GM19372 (cell line): ENCODE measurements around the gene KIAA1217.

ENCODE experiments used
- ATAC-seq: cut with Tn5 transposase; IDR thresholded peaks from one replicate; pipeline ENCODE4 v1.9.1; 2021; ENCODE audit warnings: mild to moderate bottlenecking, low read depth, moderate library complexity; ENCODE audit not compliant: unreplicated experiment

The KIAA1217 gene

DNA sequence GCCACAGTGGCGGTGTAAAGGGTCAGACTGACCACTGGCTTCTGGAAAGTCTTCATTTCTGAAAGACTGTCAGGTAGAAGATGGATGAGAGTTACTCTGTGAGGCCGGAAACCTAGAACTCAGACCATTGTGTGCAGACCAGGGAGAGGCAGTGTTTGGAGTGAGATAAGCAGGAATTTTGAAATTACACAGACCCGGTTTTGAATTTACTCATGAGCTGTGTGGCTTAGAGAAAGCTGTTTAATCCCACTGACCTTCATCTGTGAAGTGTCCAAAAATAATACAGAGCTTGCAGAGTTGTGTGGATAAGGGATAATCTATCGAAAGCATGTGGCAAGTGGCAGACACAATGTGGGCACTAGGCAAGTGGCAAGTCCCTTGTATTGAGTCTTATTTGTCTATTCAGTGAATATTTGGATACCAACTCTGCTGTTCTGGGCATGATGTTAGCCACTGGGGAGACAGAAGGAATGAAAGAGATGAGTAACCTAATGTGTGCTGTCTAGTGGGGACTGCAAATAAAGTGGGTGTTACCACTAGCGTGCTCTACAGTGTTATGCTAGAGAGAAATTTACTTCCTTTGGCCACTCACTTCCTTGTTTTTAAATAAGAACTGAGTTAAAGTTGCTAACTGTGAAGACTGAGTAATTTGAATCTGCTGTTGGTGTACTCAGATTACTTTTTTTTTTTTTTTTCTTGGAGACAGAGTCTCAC lies 69.4 kb downstream of the KIAA1217 start:
- ATAC-seq: no peak

DNA sequence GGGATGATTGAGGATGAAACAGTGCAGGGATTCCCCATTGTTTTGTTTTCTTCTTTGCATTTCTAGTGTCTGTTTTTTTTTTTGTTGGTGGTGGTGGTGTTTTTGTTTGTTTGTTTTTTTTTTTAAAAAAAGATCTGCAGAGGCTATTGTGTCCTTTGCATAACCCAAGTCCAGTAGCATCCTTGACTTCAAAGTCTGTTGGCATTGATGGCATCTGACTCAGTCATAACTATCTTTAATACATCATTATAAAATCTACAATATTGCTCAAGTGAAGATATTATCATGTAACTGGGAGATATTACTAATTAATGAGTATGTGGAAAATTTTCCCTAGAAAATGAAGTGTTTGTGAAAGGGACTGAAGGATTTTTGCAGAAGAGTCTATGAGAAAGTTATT lies 70.2 kb downstream of the KIAA1217 start:
- no peak for ATAC-seq

DNA sequence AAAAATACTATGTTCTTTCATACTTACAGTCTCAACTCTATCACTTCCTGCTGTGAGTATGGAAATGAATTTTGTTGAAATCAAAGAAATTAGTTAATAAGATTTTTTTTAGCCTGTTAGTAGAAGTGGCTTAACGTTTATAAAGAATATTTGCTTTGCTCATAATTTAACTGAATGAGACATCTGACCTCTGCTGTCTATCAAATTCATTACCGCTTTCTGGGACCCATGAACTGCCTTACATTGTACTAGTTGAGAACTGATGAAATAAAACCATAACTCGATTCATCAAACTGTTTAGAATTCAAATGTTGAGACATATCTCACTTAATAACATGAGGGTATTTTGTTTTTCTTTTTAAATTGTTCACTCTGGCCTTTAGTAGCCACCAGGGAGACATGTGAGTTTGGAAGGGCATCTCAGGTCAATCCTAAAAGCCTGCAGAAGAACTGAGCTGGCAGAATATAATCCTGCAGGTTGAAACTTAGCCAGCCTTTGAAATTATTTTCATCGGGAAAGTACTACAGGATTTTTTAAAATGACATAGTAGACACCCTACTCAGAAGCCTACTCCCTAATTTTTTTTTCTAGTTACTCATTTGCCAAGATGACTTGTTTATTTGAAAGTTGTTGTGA lies 78.7 kb downstream of the KIAA1217 start:
- no peak for ATAC-seq

DNA sequence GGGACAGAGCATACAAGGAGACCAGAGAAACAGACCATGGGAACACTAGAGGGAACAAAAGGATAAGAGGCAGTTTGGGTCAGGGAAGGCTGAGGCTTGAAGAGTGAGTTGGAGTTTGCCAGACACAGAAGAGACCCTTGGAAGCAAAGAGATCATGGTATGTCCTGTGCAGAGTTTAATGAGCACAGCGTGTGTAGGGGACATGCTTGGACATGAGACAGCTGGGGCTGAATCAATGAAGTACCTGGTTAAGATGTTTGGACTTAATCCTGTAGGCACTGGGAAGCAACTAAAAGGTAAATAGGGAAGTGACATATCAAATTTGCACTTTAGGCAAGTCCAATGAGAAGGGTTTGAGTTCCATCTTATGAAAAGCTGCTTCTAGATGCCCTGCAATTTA lies 79.6 kb downstream of the KIAA1217 start:
- no peak for ATAC-seq

DNA sequence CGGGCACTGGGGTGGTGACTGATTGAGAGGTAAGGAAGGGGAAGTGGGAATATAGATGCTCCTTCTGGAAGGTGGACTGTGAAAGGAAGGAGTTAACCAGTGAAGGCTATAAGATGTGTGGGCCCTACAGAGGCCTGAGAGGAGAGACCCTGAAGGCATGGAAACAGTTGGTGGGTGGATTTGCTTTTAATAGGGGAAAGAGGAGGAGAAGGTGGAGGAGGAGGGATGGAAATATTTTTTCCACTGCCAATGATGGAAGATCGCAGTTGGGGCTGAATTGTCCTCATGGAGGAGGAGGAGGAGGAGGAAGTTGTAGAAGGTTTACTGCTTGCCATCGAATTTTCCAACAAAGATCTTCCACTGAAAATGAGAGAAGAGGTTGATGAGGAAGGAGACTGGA lies 80.3 kb downstream of the KIAA1217 start:
- no peak for ATAC-seq

DNA sequence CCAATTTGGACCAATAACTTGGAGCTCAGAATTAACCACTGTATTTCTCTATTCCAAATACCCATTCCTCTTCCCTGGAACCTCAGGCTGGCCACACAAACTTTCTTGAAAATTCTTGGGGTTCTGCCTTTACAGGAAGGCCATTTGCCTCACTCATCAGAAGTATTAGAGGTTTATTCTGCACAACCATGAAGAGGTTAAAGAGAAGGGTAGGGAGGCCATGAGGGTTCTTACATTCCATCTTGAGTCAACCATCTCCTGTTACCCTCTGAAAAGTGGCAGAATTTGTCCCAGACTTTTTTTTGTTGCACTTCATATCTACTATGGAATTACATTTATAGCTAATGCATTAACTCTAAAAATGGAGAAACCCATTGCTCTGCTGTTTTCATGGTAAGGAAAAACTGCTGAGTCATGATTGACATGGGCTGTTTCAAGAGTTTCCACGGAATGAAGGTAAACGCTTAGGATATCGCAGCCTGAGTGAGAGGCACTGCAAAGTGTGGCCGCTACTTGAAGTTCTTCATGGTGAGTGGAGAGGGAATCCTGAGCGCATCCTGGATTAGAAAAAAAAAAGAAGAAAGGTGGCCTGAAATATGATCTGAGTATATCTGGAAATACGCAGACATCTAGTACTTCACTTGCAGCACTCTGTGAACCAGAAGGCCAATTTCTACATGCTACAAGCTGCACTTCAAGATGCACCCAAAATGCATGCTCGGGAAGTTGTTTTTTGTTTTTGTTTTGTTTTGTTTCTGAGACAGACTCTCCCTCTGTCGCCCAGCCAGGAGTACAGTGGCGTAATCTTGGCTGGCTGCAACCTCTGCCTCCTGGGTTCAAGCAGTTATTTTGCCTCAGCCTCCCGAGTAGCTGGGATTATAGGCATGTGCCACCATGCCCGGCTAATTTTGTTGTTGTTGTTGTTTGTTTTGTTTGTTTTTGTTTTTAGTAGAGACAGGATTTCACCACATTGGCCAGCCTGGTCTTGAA lies 83.7 kb downstream of the KIAA1217 start:
- no peak for ATAC-seq

DNA sequence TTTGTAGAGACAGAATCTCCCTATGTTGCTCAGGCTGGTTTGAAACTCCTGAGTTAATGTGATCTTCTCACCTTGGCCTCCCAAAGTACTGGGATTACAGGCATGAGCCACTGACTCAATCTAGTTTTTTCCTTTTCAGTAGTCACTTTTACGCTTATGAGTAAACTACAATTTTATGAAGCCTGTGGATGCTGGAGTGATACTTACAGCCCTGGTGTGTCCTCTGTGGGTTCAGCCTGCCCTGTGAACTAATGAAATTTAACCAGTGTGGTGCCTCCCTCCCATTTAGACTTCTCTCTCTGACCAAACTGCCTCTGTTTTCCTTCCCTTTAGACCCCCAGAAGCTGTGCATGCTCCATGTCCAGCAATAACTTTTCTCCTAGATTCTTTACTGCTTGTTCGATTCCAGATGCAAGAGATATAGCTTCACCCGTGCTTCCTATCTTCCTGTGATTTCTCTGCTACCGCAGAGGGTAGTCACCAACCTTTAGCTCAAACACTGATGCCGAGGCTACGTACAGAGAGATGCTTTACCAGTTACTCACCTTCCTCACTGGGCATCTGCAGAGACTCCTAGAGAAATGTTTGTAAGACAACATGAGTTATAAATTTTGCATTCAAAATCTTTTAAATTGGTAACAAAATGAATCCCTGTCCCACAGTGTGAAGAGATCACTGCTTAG lies 90.8 kb downstream of the KIAA1217 start:
- no peak for ATAC-seq

DNA sequence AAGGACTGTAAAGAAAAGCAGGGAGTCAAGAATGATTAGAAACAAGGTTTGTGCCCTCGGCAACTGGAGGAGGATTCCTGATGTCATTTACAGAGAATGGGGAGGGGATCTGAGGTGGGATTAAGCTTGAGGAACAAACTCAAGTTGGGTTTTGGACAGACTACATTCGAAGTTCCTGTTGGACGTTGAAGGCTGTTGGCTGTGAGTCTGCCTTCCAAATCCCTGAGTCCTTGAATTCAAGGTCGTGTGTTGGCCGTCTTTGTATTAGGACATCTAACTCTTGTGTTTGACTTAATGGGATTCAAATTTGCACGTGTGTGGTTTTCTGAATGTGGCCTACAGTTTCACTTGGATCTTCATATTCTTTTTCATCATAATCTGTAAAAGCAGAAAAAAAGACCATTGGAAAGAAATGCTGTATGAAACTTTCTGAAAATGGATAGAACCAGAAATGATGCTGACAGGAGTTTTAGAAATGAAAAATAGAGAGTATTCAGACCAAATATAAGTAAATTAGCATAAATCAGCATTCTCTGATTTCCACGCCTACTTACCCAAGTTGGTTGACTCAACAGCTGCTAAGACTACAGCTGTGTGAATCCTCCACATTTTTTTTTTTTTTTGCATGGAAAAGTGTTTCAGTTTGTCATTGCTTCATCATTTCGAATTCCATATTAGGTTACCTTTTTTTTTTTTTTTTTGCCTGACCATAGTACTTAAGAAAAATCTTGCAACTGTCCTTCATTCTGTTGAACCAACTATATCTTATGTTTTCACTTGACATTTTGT lies 94.8 kb downstream of the KIAA1217 start:
- no peak for ATAC-seq

DNA sequence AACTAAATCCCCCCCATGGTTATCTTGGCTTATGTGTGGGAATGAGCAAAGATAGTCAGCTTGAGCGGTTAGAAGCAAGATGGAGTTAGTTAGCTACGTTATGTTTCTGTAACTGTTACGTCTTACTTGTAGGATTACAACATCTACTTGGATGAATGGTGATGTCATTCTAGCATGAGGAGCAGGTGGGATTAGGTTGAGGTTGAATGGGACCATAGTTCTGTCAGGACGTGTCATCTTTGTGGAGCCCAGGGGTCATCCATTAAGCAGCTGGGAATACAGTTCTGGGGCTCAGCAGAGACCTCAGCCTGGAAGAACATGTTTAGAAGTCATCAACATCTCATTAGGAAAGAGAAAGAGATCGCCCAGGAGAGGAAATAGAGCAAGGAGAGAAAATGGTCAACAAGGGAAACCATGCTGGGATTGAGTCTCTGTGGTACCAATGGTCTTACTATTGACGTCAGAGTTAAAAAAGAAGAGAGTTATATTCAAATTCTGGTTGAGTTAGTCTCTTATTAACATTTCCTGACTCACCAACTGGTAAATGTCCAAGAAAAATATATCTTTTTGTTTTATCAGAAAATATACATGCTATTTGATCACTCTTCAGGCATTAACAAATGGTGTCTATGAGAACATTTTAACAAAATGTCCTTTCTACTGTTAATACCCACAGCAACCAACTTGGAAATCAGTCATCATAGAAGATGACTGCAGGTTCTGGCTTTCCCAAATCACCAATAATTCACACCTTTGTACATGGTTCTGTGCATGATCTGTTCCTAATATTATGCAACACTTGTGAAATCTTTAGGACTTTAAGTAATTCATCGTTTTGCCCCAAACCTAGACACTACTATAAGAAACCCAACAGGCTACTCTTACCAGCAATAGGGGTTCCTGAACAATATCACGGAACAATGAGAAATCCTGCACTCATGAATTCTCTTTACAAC lies 96.9 kb downstream of the KIAA1217 start:
- ATAC-seq: no peak

DNA sequence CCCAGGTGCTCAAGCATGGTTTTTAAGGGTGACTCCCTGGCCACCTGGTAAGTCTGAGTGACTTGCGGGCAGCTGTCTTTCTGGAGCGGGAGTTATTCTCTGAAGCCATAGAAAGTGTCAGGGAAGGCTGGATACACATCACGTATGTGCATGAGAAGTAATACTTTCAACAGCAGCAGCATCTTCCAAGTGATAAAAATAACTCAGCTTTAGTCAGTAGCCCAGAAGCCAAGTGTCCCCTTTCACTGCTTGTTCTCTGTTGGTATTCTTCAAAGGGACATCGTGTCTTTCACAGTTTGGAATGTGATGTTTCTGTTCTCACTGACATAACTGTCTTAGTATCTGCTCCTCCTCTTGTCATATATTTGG lies 97.6 kb downstream of the KIAA1217 start:
- ATAC-seq: no peak

DNA sequence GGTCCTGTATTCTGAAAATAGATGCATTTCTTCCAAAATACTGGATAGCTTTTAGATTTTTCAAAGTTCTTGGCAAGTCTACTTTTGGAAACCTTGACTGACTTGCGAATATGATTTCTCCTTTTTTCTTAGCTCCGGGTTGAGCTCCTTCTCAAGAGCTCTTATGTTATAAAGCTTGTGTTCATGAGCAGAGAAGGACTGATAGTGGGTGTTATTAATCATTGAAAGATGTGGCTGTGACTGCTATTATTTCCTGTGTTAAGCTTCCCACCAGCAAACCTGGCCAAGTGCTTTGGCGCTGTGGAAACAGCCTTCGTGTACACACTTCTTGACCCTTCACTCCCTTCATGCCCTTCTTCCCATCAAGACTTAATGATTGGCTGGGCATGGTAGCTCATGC lies 98.2 kb downstream of the KIAA1217 start:
- ATAC-seq: no peak

DNA sequence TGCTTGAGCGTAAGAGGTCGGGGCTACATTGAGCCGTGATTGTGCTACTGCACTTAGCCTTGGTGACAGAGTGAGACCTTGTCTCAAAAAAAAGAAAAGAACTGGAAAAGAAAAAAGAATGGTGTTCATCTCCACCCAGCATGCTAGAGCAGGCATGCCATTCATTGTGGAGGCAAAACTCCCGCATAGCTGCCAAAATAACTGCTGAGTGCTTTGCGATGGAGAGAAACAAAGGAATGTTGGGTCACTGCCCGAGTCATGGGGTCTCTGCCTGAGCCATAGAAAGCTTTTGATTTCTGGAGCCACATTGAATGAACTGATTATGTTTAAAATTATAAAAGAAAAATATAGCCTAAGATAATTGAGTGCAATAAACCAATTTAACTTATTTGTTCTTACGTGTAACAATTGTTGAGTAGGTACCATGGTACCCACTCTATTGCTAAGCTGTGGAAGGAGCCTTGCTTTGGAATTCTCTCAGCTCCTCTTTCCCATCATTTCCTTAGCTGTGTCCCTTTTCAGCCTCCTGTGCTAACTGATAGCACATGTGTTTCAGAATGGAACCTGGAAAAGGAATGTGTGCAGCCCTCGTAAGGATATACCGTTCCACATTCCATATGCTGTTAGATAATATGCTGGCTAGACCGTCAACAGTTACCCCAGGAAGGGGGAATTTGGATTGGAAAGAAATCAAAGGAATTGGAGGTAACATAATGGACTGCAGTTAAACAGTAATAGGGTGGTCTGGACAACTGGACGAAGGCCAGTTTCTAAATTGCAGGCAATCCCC lies 99.0 kb downstream of the KIAA1217 start:
- no peak for ATAC-seq

DNA sequence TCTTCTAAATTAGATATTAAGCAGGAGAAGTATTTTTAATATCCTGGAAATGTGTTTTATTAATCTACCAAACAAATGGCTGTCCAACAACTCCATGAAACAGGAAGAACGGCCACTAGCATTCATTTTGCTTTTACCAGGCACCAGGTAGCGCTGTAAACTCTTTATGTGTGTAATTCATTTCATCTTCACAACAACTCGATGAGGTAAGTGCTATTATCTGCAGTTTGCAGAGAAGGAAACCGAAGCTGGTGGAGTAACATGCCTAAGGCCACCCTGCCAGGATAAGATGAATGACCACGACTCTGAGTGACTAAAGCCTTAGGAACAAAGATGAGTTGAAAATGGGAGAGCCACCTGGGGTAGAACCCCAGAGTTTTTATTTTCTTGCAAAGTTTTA lies 101.2 kb downstream of the KIAA1217 start:
- ATAC-seq: no peak

DNA sequence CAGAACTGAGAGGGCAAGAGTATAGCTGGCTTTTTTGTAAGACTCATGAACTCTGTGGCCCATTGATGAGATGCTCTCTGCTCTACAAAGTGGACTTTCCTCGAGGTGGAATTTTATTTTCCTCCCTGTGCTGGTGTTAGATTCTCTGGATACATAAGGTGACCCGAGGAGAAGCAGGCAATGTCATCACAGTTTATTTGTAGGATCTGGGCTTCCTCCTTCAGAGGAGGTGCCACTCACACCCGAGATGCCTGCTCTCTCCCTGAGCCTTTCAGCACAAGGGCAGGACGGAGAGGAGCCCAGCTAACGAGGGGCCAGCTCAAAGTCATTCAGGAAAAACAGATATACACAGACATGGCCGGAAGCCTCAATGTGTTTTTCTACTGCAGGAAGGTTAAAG lies 103.0 kb downstream of the KIAA1217 start:
- no peak for ATAC-seq

DNA sequence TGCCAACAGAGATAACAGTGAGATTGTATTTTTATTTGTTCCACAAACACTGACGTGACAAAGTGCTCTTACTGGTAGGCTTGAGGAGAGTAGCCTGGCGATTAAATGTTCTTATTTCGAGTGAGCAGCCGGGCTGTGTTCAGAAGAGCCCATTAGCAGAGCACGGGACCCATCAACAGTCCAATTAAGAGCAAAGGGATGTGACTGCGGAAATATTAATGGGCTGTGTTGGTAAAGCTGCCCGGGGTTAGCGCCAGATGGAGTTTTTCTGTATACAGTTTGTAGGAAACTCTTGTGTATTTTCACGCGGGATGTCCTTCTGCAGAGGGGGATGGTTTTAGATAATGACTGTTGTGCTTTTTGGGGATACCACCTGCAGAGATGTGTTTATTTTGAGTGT lies 104.3 kb downstream of the KIAA1217 start:
- ATAC-seq: no peak

DNA sequence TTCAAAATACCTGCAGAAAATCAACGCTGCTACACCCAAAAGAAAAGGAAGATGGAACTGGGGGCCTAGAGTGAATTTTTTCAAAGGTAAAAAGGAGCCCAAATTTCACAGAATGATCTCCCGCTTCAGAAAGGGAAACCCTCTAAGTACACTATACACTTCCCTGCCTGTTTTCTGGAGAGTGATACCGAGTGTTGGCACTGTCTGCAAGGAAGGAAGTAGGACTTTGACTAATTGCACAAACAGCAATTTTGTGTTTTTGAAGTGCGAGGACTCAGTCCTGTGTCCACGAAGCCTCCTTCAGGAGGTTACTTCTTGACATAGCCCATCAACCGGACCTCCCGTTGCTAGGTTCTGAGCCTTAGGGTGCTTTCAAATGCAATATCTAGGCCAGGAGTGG lies 106.3 kb downstream of the KIAA1217 start:
- ATAC-seq: no peak

DNA sequence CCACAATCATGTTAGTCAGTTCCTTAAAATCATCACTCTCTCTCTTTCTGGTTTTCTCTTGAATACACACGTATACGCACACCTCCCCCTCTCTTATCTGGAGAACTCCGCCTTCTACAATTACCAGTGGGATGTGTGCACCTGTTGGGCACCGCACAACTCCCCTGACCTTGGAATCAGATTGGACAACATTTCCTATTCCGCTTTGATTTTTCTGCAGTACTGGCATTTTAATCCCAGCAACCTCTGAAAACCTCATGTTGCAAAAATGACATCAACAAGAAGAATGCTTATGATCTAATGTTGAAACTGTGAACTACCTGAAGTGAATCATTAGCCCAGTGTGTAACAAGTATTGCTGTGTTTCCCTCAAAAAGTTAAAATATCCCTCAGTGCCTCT lies 109.6 kb downstream of the KIAA1217 start:
- no peak for ATAC-seq

DNA sequence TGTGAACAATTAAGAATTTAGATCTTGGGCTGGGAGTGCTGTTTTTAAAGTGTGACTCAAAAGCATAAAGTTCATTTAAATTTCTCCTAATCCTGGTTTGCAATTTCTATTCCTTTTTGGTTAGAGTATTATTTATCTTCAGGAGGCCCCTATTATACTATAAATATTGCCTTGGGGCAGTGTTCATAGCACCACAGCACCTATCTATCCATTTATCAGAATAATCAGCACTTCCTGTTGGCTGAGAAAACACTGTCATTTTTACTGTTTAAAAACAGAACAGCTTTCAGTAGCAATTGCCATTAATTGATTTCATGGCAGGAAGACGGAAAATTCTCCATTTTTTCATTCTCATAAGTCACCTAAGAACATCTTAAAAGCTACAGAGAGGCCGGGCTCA lies 111.4 kb downstream of the KIAA1217 start:
- ATAC-seq: no peak
